ENCODE results near the gene PDE5A.
A peak's percentile ranks its signal among the peaks of the same experiment; 100 is the strongest.
"Not testable (repeated sequence)": the region's sequence is repeated elsewhere in the genome, so short reads cannot be mapped to it uniquely, and the experiment has no call there.

PDE5A gene

DNA sequence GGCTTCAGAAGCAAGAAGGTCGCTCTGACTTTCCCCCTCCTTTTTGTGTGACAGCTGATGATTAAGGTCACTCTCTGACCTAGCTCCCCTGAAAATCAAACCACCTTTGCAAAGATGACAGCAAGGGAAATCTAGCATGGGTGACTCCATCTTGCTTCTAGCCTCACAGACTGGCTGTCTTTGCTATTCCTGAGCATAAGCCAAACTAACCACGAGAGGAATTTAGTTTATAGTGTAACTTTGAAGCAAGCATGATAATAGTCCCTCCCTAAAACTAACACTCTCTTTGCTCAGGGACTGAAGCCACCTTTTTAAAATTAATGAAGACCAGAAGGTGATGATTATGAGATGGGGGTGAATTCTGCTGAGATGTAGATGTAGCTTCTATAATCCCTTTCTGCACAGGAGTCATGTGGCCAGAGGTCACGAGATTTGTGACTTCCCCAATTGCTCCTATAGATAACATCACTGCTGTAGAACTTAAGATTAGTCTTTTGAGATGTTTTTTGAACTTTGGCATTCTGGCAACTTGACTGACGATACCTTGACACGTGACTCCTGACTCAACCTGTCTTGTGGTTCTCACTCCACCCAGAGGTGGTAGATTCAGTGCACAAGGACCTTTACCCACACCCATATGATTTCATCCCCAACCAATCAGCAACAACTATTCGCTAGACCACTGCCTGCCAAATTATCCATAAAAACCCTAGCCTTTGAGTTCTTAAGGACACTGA is 14.9 kb upstream of the PDE5A start:
- DNase-seq, result no peak

DNA sequence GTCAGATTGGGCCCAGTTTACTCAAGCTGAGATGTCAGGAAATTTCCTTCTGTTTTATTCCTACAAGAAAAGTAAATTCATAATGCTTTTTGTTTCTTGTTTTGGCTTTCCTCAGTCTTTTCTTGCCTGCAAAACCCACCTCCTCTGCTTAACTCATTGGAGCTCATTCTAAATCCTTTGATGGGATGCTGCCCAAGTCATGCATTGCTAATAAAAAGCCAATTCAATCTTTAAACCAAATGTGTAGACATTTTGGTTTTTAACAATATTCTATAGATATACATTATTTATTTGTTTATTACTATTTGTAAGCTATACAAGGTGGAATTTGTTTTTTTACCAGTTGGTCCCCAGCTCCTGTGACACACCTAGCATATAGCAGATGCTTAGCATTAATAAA is 13.2 kb upstream of the PDE5A start:
- DNase-seq, result no peak

DNA sequence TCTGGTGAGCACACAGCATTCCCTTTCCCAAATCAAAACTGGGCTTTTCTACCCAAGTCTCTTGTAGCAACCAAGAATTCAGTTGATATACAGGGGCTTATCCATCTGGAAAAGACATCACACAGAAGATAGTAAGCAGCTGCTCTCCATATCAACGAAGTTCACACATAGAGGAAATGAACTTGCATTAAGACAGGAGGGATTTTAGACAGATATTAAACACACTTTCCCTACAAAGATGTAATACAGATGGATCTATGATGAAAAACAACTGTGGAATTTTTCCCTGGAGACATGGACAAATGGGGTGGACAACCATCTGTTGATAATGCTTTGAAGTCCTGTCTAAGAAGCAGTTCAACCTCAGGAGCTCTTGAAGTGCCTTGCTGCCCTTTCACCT is 9.8 kb upstream of the PDE5A start:
- DNase-seq, result no peak

DNA sequence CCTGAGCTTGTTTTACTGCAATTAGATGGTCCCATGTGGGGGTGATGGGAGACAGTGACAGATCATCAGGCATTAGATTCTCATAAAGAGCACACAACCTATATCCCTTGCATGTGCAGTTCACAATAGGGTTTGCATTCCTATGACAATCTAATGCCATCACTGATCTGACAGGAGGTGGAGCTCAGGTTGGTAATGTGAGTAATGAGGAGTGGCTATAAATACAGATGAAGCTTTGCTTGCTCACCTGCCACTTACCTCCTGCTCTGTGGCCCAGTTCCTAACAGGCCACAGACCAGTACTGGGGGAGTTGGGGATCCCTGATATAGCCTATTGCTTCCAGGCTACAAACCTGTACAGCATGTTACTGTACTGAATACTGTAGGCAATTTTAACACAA is 8.2 kb upstream of the PDE5A start:
- not testable (repeated sequence) for DNase-seq

DNA sequence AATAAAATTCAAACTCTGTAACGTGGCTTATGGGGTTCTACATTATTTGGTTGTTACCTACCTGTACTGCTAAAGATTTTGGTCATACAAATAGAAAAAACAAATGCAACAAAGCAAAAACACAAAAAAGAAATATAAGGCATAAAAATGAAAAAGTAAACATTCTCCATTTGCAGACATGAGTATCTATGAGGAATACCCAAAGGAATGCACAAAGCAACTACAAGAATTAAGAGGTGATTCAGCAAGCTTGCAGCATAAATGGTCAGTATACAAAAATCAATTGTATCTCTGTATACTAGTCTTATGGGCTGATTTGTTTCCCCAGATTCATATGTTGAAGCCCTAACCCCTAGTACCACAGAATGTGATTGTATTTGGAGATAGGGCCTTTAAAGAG is 3.6 kb upstream of the PDE5A start:
- DNase-seq, result no peak

DNA sequence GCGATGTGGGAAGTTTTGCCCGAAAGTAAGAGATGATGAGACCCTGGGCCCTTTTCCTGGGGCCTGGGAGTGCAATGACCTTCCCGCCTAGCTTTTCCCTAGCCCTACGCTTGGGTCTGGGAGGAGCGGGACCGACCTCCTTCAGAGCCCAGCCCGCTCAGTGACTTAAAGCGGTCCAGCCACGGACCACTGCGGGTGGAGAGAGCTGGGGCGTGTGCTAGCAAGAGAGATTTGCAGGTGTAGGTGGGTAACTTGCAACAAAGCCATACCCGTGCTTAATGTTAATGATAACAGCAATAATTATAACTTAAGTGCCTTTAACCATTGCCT is 503 bp upstream of the PDE5A start:
- no peak for DNase-seq

DNA sequence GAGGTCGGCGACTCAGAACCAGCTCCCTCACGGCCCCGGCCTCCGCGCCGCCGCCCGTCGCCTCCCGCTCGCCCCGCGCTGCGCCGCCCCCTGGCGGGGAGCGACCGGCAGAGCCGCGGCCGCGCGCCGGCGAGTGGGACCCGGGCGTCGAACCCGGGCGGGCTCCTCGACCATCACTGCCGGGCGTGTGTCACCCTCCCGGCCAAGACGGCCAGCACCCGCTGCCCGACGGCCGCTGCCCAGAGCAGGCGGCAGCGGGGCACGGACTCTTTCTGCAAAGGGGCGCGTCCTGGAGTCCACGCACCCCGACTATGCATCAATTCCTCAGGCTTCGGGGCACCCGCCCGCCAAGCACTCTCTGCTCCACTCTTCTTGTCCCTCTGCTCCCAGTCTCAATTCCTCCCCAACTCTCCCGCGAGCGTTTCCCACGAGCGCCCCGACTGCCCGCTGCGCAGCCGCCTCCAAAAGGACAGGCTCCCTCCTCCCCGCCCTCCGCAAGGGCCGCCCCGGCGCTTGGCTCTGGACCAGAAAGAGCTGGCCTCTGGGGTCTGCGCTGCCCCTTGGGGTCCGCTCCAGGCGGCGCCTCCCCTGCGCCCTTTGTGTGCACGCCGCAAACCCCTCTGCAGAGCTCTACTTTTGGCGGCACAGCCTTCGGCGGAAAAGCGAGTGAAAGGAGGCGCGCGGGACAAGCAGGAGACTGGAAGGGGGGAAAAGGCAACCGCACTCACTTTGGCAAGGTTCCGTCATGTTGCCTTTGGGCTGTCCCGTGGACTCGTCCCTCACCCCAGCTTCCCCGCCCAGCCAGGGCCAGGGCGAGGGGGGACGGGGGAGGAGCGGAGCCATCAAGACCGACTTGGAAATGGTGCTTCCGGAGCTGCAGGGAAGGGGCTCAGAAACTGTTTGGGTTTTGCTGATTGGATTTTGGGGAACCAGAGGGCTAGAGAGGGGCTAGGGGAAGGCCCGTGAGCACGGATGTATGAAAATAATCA is 1.0 kb downstream of the PDE5A start:
- peak; percentile 3 for DNase-seq

DNA sequence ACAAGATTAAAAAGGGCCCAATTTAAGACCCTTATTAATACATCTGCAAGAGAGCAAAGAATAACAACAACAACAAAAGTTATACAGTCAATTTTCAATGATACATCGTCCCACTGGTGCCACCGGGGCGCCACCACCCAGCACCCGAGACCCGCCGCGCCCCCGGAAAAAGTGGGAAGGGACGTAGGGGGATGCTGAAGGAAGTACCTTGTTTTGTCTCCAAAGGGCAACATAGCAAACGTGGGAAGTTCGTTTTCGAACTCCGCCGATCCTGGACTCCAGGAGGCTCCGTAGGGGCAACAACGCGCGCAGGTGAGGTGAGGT is 1.7 kb downstream of the PDE5A start:
- no peak for DNase-seq

DNA sequence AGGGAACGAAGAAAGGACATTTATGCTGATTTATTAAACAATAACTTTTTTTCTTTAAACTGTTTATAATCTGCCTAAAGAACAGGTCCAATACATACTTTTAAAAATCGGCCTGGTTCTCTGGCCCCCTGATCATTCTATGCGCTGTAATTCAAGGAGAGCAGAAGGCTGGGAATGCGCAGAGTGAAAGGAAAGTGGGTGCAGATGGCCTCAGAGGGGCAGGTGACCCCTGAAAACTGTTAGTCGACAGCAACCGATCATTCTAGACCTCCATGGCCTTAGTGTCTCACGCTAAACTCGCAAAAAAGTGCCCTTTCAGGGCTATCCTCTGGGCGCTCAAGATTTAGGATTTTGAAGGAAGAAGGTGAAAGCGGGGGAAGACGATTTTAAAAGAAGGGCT is 2.2 kb downstream of the PDE5A start:
- no peak for DNase-seq

DNA sequence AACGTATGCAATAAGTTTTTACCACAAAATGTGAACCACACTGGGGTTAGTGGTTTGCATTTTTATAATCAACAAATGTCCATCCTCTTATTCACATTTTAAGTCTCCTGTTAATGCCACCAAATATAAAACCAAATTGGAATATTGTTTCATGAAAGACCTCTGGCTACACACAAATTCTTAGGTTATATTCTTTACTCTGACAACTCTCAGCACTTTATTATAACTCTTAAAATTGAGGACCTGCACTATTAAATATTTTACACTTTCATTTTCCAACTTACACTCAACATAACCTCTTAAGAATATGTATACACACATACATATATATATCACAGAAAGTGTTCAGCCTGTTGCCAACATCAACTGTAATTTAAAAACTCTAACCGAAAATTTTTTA is 2.8 kb downstream of the PDE5A start:
- no peak for DNase-seq

DNA sequence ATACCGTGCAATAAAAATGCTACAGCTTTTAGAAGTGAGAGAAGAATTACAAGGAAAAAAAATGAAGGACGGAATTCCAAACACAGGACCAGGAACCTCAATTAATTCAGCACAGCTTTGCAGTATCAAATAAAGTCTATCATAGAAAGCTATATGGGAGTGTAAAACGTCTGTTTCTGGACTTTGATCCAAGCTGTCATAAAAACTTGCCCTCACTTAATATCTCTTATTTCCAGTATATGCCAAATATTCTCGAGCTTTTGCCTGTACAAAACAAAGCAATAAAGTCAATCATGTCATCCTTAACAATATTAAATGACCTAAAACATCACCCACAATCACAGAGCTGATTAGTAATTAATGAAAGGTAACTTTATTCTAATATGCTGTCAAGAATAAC is 4.2 kb downstream of the PDE5A start:
- no peak for DNase-seq

DNA sequence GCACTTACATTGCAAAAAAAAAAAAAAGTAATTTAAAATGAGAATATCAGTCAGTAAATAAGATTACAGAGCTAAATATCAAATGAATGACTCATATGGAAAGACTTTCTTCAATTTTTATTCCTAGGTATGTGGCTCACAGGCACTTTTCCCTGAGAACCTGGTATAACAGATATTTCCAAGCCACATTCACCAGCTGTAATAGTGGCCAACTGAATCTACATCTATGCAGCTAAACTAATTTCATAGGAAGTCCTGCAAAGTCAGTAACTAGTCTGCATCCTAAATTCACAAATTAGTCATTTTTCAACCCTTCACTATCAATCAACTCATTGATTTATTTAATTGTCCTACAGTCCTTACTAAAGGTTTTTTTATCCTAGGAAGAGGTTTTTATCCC is 5.6 kb downstream of the PDE5A start:
- DNase-seq, result no peak

DNA sequence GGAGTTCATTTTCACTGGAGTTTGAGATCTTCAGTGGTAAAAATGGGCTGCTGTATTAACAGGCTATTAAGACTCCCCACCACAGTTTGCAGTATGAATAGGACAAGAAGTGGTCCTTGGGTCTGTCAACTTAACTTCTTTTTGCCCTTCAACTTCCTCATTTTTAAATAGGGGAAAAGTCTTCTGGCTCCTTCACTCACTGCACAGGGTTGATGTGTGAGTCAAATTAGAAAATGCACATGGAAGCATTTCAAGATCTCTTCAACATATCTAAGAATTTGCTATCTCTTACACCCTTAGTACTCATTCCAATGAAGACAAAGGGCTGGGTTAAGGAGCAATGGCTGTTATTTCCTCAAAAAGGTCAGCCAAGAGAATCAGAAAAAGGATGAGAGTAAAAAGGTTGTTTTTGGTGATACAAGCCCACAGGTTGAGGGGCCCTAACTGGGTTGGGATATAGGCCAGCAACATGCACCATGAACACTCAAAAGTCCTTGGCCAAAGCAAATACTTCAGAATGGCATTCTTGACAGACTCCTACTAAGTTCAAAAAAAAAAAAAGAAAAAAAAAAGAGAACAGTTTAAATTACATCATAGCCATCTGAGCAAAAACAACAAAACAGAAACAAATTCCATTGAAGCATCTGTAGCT is 13.4 kb downstream of the PDE5A start:
- no peak for DNase-seq

DNA sequence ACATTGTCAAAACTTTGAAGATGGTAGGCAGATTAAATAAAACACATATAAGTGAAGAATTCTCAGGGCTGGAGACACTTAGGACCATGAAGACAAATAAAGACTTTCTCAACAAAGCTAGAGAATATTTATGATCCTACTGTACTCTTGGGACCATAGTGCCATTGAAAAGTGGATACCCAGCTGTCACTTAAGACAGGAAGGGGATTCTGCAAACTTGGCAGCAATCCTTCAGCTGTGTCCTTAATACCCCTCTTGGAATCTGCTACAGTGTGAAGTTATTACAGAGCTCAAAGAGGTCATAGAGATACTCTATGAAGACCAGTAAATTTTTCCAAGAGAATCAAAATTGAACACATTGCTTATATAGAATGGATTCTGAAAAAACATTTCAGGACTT is 24.3 kb downstream of the PDE5A start:
- DNase-seq, result no peak

DNA sequence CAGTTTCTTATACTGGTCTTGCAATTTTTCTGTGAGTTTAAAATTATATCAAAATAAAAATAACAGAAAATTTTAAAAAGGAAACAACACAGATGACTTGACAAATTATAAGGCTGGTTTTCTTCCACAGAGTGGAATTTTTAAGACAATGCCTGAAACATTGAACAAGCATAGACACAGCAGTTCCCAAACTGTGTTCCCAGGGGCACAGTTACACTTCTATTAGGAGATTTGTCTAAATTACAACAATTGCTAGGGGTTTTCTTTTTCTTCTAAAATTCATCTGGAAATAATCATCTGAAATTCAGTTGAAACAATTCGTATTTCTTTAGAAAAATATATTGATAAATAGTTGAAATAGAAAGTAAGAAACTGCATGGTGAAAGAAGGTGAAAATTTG is 26.2 kb downstream of the PDE5A start:
- DNase-seq, result no peak

DNA sequence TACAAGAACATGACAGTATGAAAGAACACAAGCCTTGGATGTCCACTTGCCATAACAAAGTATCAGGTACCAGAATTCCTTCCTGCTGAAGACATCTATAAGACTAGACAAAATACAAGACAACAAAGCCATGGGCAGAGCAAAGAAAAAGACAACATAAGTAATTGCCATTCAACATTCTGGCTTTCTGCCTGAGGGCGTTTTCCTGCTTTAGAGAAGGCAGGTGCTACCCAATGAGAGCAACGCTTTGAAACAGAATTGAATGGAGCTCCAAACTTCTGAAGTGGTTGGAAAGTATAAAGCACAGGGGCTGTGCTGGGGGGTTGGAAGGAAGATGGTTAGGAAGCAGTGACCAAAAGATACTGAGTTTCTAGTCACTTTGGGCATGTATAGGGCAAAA is 30.1 kb downstream of the PDE5A start:
- no peak for DNase-seq

DNA sequence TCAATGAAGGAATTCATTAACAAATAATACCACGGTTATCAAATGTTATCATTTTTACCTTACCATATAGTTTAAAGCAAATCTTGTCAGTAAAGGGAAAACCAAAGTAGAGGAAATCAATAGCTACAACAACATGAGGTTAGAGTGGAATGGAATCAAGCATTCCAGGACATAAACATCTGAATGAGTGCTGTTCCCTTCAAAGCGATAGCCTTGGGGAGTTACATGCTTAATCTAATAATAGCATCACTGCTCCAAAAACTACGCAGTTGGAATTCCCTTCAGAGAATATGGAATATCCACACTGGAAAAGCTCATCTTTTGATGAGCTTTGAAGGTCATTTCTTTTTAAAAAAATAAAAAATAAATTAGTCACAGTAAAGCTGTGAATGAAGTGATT is 31.2 kb downstream of the PDE5A start:
- no peak for DNase-seq

DNA sequence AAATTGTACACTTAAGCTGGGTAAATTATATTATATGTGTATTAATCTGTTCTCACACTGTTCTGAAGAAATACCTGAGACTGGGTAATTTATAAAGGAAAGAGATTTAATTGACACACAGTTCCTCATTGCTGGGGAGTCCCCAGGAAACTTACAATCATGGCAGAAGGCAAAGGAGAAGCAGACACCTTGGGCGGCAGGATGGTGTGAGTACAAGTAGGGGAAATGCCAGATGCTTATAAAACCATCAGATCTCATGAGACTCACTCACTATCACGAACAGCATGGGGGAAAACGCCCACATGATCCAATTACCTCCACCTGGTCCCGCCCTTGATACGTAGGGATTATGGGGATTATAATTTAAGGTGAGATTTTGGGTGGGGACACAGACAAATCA is 34.9 kb downstream of the PDE5A start:
- DNase-seq, result no peak

DNA sequence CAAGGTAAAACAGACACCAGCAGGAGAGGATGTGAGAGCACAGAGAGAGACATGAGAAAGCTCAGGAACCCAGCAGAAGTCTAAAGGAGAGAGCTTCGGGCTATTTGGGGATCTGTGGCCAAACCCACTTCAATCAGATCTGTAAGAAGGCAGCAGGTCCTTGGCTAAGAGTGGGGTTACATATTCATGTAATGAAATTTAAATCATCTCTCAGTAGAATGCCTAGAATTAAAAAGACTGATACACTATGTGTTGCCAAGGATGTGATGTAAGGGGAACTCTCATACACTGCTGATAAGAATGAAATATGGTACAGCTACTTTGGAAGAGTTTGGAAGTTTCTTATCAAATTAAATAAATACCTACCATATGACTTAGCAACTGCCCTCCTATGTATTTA is 35.8 kb downstream of the PDE5A start:
- DNase-seq, result no peak

DNA sequence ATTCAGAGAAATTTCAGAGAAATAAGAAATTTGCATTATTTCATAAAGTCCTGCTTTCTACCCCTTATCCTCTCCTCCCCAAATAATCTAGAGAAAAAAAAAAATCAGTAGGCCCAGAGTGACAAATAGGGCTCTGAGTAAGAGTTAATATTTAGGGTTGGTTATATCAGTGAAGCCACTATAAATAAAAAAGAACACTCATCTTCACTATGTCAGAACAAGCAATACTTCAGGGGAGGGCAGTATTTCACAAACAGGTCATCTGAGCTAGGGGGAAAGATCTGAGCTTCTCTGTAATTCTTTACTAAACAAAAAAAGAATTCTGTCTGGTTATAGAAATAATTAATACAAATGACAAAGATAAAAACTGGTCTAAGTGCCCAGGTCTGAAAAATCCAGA is 39.4 kb downstream of the PDE5A start:
- DNase-seq, result no peak

DNA sequence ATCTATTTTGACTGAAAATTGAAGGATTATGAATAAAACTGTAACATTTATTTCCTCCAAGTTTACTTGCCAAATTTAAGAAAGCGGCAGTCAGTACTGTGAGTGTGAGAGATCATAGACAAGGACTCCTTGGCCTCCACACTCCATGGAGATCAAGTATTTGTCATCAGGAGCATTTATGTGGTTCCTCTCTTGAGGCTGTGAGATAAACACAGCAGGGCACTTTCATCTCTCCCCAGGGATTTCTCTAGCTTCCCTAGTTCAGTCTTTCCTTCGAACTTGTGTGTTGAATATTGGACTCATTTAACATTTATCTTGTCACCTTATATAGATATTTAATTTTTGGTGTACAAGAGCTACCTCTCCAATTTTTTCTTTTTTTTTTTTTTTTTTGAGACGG is 40.8 kb downstream of the PDE5A start:
- DNase-seq, result no peak

DNA sequence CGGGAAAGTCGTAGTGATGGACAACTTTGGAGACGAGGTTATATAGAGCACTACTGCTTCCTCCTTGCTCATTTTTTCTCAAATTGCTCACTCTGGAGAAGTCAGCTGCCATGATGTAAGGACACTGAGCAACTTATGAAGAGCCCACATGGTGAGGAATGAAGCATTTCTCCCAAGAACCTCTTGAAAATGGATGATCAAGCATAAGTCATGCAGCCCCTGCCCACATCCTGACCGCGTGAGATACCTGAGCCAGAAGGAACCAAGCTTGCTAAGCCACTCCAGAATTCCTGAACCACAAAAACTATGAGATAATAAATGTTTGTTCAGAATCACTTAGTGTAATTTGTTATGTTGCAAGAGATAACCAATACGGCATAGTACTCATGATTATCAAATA is 42.8 kb downstream of the PDE5A start:
- no peak for DNase-seq

DNA sequence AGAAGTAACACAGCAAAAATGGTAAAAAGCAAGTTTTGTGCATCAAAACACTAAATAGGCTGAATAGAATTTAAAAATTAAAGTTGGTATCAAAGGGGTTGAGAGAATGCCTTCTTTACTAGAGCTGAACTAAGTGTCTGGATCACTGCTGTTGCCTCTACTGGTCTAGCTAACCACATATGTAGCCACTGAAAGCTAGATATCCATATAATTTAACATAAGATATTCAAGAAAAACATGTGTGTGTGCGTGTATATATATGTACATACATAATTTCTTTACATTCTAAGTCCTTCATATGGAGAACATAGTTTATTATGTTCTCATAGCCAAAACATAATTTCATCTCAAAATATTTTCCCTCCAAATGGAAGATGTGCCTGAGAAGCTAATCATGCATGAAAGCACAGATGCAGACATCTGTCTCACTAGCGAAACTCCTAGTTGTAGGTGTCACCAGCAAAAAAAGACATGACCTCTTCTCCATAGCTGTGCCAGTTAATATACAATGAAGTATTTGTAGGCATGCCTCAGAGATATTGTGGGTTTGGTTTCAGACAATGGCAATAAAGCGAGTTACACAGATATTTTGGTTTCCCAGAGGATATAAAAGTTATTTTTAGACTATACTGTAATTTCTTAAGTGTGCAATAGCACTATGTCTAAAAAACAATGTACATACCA is 47.3 kb downstream of the PDE5A start:
- no peak for DNase-seq

DNA sequence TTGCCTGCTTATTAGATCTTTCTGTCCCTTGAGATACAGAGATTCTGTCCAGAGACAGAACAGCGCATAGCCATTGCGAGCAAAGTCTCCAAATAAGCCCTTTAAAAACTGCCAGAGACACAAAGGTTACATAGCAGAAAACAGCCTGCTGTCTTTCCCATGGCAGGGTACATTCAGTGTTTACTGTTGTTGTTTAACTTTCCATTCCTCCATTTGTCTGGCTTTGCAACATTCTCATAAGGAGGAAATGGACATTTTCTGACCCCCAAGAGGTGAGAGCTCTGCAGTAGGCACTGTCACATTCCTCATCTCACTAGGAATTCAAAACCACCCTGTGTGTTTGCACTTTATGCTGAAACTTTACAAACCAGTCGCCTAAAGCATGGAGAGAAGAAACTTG is 48.3 kb downstream of the PDE5A start:
- DNase-seq, result no peak

All from NCI-H1694 (cell line).